Measurements from ENCODE around the gene HELZ.

DNA sequence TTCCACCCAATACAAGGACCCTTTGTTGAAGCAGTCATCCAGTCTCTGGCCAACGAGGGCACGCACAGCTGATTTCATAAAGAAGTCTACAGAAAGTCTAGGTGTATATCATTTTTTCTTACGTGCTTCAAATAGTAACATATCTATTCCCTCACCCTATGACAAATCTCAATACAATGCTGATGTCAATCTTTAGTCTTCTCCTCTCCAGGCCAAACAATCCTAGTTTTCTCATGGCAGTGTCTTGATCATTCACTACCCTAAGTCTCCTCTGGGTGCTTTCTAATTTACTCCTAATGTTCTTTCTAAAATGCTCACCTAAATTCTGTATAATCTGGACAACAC lies 108.0 kb downstream of the HELZ start:
- no peak for TF ChIP-seq POLR2A (IDR thresholded peaks at IDR 0.05; ENCODE audit: low read length)
- TF ChIP-seq CHD4 (IDR thresholded peaks at IDR 0.05; ENCODE audit: borderline replicate concordance) = no peak
